Measurements from ENCODE around the gene AANAT.

Gene AANAT

DNA sequence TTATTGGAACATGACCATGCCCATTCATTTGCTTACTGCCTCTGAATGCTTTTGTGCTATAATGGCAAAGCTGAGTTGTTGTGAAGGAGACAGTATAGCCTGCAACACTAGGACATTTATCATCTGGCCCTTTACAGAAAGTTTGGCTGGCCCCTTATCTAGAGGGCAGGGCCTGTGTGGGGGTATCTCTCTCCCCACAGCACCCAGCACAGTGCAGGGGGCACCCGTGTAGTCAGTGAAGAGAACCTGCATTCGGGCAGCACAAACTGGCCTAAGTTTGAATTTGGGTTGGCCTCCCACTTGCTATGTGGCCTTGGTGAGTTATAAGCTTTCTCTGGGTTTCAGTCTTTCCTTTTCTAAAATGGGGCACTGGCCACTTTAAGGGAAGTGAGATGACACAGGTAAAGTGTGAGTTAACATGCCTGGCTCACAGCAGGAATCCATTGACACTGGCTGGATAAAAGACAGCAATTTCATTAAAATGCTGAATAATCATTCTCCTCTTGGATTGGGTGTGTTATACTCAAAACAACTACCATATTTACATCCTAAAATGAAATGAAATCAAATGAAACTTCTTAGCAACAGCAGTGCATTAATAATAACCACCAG is 26.5 kb upstream of the AANAT start:
- TF ChIP-seq CTCF (IDR thresholded peaks at IDR 0.05; ENCODE audit: control insufficient read depth, extremely low read depth, insufficient read depth), result no peak
- DNase-seq (ENCODE audit: low read depth), result no peak
- no peak overlapping the region for H3K4me3 ChIP-seq (ENCODE audit: low read depth, low read length)

GRCh38 chr17:76441686-76442340 is 25.6 kb upstream of the AANAT start:
- H3K4me3 ChIP-seq (ENCODE audit: low read depth, low read length), result no peak overlapping the region
- no peak for TF ChIP-seq CTCF (IDR thresholded peaks at IDR 0.05; ENCODE audit: control insufficient read depth, extremely low read depth, insufficient read depth)
- no peak for DNase-seq (ENCODE audit: low read depth)

GRCh38 chr17:76442341-76443338 is 24.8 kb upstream of the AANAT start:
- no peak for DNase-seq (ENCODE audit: low read depth)
- TF ChIP-seq CTCF (IDR thresholded peaks at IDR 0.05; ENCODE audit: control insufficient read depth, extremely low read depth, insufficient read depth), result no peak
- no peak overlapping the region for H3K4me3 ChIP-seq (ENCODE audit: low read depth, low read length)

DNA sequence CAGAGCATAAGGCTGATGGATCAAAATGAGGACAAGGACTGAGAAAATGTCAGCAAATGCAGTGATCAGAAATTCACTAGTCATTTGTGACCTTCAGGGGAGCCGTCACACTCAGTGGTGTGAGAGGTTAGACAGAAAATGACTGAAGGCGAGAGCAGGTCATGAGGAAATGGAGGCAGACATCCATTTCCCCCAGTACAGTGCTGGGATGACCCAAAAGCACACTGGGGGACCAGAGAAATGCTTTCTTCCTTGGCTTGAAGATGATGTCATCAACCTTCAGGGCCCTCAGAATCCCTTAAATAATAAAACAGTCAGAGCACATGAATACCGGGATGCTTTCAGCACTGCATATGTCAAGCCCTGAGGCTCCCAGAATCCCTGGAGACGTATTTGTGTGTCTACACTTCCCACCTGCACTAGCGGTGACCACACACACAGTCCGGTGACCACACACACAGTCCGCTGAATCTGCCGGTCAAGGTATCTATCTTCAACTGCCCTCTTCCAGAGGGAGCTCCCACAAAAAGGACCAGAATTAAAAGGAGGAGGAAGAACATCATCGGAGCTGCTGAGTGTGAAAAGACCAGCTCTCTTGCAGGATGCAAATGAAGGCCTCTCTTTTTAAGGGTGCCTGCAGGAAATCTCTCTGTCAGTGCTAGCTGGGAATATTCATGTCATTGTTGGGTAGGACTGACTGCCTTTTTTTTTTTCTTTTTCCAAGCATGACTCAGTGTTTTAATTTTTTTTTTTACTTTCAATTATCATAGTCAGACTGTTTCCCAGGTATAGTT is 22.7 kb upstream of the AANAT start:
- TF ChIP-seq CTCF (IDR thresholded peaks at IDR 0.05; ENCODE audit: control insufficient read depth, extremely low read depth, insufficient read depth), result no peak
- DNase-seq (ENCODE audit: low read depth), result no peak
- no peak overlapping the region for H3K4me3 ChIP-seq (ENCODE audit: low read depth, low read length)

- DNase-seq (ENCODE audit: low read depth), result no peak
- no peak for TF ChIP-seq CTCF (IDR thresholded peaks at IDR 0.05; ENCODE audit: control insufficient read depth, extremely low read depth, insufficient read depth)
- H3K4me3 ChIP-seq (ENCODE audit: low read depth, low read length), result peak overlapping the region; percentile 27; the same call in 1 of the 2 replicates
These were observed 21.5 kb upstream of the AANAT start for GRCh38 chr17:76445697-76446448.

All from LNCaP clone FGC (cell line).